ENCODE results near the gene SCAI.
"Not testable (repeated sequence)": the region's sequence is repeated elsewhere in the genome, so short reads cannot be mapped to it uniquely, and the experiment has no call there.

The SCAI gene

DNA sequence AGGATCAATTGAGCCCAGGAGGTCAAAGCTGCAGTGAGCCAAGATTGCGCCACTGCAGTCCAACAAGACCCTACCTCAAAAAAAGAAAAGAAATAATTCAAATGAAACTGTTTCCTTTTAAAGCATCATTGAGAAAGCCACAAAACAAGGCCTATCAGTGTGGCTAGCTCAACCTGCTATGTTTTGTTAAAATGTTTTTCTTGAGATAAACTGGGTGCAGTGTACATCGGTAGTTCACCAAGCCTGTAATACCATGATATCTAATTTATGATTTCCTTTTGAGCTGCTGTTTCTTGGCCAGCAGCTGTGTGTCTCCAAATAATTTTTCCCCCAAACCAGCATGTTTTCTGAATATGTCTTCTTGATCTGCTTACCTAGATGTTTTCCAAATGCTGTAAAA lies 105.2 kb downstream of the SCAI start:
- no peak overlapping the region for H3K27ac ChIP-seq
- TF ChIP-seq, protein P1, sequence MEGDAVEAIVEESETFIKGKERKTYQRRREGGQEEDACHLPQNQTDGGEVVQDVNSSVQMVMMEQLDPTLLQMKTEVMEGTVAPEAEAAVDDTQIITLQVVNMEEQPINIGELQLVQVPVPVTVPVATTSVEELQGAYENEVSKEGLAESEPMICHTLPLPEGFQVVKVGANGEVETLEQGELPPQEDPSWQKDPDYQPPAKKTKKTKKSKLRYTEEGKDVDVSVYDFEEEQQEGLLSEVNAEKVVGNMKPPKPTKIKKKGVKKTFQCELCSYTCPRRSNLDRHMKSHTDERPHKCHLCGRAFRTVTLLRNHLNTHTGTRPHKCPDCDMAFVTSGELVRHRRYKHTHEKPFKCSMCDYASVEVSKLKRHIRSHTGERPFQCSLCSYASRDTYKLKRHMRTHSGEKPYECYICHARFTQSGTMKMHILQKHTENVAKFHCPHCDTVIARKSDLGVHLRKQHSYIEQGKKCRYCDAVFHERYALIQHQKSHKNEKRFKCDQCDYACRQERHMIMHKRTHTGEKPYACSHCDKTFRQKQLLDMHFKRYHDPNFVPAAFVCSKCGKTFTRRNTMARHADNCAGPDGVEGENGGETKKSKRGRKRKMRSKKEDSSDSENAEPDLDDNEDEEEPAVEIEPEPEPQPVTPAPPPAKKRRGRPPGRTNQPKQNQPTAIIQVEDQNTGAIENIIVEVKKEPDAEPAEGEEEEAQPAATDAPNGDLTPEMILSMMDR (IDR thresholded peaks at IDR 0.05), result no peak
- TF ChIP-seq ZFX (IDR thresholded peaks at IDR 0.05; ENCODE audit: borderline replicate concordance), result no peak

DNA sequence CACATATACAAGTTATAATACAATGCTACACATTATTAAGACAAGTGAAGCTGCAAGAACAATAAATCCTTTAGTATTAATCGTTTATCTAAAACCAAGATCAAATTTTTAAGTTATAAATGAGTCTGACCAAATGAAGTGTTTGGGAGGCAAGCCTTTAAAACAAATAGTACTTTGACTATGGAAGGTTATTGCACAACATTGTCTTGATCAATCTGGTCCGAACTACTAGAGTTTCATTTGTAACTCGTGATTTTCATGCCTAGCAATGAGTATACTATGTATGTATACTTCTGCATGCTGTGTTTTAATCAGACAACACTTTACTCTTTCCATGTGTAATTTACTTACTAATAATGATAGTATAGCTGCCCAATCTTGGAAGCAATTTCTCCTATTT lies 115.3 kb downstream of the SCAI start:
- TF ChIP-seq ZFX (IDR thresholded peaks at IDR 0.05; ENCODE audit: borderline replicate concordance), result no peak
- TF ChIP-seq, protein P1 (IDR thresholded peaks at IDR 0.05), result no peak
- H3K27ac ChIP-seq, result no peak overlapping the region

DNA sequence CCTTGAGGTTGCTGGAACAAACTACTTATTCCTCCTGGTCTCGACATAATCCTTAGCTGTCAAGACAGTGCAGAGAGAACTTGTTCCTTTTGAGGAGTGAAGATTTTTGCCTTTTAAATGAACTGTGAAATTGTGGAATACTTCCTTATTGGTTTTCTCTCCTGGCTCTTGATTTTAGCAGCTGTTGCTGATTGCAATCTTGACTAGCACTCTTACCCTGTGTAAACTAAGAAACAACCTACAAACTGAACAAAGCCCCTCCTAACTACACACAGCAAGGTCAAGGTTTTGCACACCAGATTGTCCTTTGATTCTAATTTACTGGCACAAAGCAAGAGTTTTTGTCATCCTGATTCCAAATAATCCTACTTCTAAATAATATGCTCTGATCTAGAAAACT lies 118.4 kb downstream of the SCAI start:
- TF ChIP-seq, protein P1 (IDR thresholded peaks at IDR 0.05), result no peak
- no peak overlapping the region for H3K27ac ChIP-seq

DNA sequence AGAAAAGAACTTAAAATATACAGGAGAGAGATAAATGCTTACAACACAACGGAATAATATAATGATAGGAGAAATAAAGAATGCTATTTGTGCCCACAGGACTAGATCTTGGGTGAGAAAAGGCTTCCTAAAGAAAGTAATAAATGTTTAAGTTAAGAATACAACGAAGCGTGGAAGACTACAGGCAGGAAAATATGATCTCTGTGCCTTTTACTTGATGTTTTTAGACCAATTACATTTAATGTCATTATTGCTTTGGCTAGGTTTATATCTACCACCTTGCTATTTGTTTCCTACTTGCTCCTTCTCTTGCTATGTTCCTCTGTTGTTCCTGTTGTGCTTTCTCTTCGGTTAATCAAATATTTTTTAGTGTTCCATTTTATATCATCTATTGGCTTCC lies 122.3 kb downstream of the SCAI start:
- no peak for TF ChIP-seq ZFX (IDR thresholded peaks at IDR 0.05; ENCODE audit: borderline replicate concordance)
- TF ChIP-seq, protein P1 (IDR thresholded peaks at IDR 0.05), result no peak
- H3K27ac ChIP-seq, result no peak overlapping the region

DNA sequence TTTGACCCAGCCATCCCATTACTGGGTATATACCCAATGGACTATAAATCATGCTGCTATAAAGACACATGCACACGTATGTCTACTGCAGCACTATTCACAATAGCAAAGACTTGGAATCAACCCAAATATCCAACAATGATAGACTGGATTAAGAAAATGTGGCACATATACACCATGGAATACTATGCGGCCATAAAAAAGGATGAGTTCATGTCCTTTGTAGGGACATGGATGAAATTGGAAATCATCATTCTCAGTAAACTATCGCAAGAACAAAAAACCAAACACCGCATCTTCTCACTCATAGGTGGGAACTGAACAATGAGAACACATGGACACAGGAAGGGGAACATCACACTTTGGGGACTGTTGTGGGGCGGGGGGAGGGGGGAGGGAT lies 127.7 kb downstream of the SCAI start:
- H3K27ac ChIP-seq, result not testable (repeated sequence)

DNA sequence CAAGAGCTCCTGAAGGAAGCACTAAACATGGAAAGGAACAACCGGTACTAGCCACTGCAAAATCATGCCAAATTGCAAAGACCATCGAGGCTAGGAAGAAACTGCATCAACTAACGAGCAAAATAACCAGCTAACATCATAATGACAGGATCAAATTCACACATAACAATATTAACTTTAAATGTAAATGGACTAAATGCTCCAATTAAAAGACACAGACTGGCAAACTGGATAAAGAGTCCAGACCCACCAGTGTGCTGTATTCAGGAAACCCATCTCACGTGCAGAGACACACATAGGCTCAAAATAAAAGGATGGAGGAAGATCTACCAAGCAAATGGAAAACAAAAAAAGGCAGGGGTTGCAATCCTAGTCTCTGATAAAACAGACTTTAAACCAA lies 131.3 kb downstream of the SCAI start:
- H3K27ac ChIP-seq, result not testable (repeated sequence)

DNA sequence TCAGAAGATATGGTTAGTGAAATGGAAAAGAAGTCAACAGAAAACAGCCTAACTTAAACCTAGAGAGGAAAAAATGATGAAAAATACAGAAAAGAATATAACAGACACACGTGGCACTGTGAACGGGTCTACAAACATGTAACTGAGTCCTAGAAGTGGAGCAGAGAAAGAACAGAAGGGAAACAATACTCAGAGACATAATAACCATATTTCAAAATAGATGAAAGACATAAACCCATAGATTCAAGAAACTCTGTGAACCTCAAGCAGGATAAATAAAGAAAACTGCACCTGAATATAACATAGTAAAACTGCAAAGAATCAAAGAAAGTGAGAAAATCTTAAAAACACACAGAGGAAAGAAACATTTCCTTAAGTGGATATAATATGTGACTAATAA lies 134.7 kb downstream of the SCAI start:
- TF ChIP-seq, protein P1 (IDR thresholded peaks at IDR 0.05), result no peak
- no peak for TF ChIP-seq ZFX (IDR thresholded peaks at IDR 0.05; ENCODE audit: borderline replicate concordance)

DNA sequence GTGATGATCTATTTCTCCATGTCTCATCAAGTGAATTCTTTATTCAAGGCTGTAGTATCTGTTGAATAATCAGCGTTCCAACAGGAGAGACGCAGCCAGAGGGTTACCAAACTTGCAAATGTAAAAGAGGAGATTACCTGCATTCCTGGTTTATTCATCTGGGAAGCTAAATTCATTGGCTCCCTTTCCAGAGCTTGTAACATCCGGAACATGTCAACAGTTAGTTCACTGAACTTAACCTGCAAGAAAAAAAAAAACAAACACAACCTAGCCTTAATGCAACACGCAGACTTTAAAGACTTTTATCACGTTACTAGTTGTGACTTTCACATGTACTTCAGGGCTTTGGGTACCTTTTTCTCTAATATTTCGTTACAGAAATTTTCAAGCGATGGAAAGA lies 140.0 kb downstream of the SCAI start:
- TF ChIP-seq, protein P1 (IDR thresholded peaks at IDR 0.05), result no peak
- no peak for TF ChIP-seq ZFX (IDR thresholded peaks at IDR 0.05; ENCODE audit: borderline replicate concordance)
- H3K27ac ChIP-seq, result no peak overlapping the region

More for the DNA sequence above, 134.7 kb downstream of the SCAI start:
- H3K27ac ChIP-seq, result no peak overlapping the region

DNA sequence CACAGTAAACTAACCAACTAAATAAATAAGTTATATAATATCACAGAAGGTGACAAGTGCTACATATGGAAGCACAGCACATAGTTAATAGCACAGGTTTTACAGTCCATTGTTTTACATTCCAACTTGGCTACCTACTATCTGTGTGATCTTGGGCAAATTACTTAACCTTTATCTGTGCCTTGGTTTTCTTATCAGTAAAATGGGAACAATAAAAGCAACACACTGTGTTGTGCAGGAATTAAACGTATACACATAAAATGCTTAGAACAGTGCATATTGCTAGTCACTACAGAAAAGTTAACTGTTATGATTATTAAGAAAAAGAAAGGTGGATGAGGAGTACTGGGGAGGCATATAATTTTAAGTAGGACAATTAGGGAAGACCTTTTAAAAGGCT lies 159.6 kb downstream of the SCAI start:
- H3K27ac ChIP-seq, result no peak overlapping the region
- TF ChIP-seq, protein P1 (IDR thresholded peaks at IDR 0.05), result no peak
- no peak for TF ChIP-seq ZFX (IDR thresholded peaks at IDR 0.05; ENCODE audit: borderline replicate concordance)

Data from 22Rv1 (cell line).